Activated B cell treated with CpG ODN at 0.5 μM for 24 hours (primary cell): ENCODE measurements around the gene MED8. TPM values are rescaled to one million over a fixed set of nuclear protein-coding genes. Genes with fewer than 3 reads are reported as not detected.

Experiments used
- ATAC-seq: fragments of 200-7000 bp; cut with Tn5 transposase; one replicate; pipeline ENCODE4 v1.10.0; 2021; ENCODE audit warnings: low read depth, mild to moderate bottlenecking, moderate library complexity
- CTCF ChIA-PET: fragments of 350-600 bp; sonication (Branson Sonifier 250); formaldehyde crosslinking; loops from one replicate; lab custom pipeline; 2021; ENCODE audit warnings: antibody characterized with exemption; lab: Charles Lee
- POLR2A ChIA-PET: fragments of 350-600 bp; sonication (Branson Sonifier 250); formaldehyde crosslinking; loops from one replicate; lab custom pipeline; 2021; ENCODE audit warnings: antibody characterized with exemption; lab: Charles Lee
- DNase-seq: peaks from one replicate; pipeline ENCODE4 v3.0.0; 2022
- H3K27ac Mint-ChIP-seq: one replicate; pipeline ENCODE4 v1.8.0; 2020; ENCODE audit warnings: mixed read lengths
- H3K27me3 Mint-ChIP-seq: one replicate; pipeline ENCODE4 v1.8.0; 2021; ENCODE audit warnings: mixed read lengths
- H3K36me3 Mint-ChIP-seq: one replicate; pipeline ENCODE4 v1.8.0; 2021; ENCODE audit warnings: low read depth, mixed read lengths
- H3K4me1 Mint-ChIP-seq: one replicate; pipeline ENCODE4 v1.8.0; 2021; ENCODE audit warnings: mixed read lengths
- H3K4me3 Mint-ChIP-seq: one replicate; pipeline ENCODE4 v1.8.0; 2020; ENCODE audit warnings: mild to moderate bottlenecking, mixed read lengths
- H3K9me3 Mint-ChIP-seq: one replicate; pipeline ENCODE4 v1.8.0; 2020; ENCODE audit warnings: mixed read lengths
- intact Hi-C: fragments of 100-400 bp; cut with micrococcal nuclease; formaldehyde crosslinking; loops from one replicate; pipeline ENCODE4 v1.15.1; 2024
- total RNA-seq: library from RNA; stranded (reverse); gene quantifications from 2 replicates; pipeline ENCODE4 v1.2.3, GENCODE V29; 2022
- TF ChIP-seq, protein P1 (sequence below): fragments of 200-600 bp; IDR thresholded peaks from one replicate; pipeline ENCODE4 v1.8.0; 2022; ENCODE audit warnings: antibody characterized with exemption, mild to moderate bottlenecking

The MED8 gene
- total RNA-seq, 1 donor from 2014 or later: 33.8 TPM

DNA sequence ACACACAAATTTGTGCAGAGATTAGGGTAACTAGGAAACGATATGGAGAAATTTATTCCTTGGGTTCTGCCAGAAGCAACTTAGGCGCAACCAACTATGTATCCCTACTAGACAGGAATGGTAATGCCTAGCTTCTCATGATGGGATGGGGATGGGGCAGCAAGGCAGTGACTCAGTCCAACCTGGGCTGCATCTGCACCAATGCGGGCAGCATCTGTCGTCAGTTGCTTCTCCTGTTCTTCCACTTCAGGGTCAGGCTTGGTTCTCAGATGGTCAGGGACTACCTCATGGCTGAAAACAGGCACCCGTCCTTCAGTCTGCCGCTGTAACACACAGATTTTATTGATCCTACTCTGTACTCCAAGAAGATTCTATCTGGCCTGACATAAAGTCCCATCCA is 2.9 kb downstream of the MED8 start:
- intact Hi-C loops: no loop called here
- DNase-seq: no peak
- ATAC-seq: no peak
- Mint-ChIP-seq H3K27ac (no peak overlapping the region), H3K4me3 (no peak overlapping the region), H3K36me3 (peaks cover 65% of the 10 kb centered on the region), H3K4me1 (peaks cover 36% of the 10 kb centered on the region), H3K9me3 (no peaks in the 10 kb centered on the region), H3K27me3 (no peaks in the 10 kb centered on the region)
- ChIA-PET CTCF (no interaction called here), POLR2A (interaction anchor here (0.6 to 0.9 kb wide), 2 partner anchors 12 to 18 kb away, joined by 3 to 5 read pairs; no protein-coding TSS in a partner anchor)
- TF ChIP-seq, protein P1, sequence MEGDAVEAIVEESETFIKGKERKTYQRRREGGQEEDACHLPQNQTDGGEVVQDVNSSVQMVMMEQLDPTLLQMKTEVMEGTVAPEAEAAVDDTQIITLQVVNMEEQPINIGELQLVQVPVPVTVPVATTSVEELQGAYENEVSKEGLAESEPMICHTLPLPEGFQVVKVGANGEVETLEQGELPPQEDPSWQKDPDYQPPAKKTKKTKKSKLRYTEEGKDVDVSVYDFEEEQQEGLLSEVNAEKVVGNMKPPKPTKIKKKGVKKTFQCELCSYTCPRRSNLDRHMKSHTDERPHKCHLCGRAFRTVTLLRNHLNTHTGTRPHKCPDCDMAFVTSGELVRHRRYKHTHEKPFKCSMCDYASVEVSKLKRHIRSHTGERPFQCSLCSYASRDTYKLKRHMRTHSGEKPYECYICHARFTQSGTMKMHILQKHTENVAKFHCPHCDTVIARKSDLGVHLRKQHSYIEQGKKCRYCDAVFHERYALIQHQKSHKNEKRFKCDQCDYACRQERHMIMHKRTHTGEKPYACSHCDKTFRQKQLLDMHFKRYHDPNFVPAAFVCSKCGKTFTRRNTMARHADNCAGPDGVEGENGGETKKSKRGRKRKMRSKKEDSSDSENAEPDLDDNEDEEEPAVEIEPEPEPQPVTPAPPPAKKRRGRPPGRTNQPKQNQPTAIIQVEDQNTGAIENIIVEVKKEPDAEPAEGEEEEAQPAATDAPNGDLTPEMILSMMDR: no peak

DNA sequence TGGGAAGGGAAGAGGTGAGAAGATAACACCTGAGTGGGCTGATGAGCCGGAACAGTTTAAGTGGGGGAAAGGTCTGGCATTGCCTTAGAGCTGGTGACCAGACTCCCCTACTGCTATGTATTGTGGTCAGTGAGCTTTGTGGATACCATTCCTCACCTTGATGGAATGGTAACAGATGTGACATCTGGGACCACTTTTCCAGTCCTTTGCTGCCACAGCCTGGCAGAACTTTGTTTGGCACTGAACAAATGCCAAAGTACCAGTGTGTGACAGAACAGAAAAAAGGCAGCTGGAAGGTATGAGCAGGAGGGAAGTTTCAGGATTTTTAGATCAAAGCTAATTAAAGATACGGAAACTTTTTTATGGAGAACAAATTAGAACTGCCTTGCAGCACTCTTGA is 6.2 kb downstream of the MED8 start:
- ChIA-PET CTCF (interaction anchor here (1.1 to 1.9 kb wide), 2 partner anchors 31 to 156 kb away, joined by 3 to 7 read pairs; no protein-coding TSS in a partner anchor), POLR2A (interaction anchor here (1.6 kb wide), 1 partner anchor 16 kb away, joined by 6 read pairs; the partner anchor contains the start of gene ELOVL1)
- Mint-ChIP-seq H3K27me3 (no peaks in the 10 kb centered on the region), H3K36me3 (peaks cover 76% of the 10 kb centered on the region), H3K4me1 (peaks cover 9% of the 10 kb centered on the region), H3K4me3 (no peak overlapping the region), H3K9me3 (no peaks in the 10 kb centered on the region), H3K27ac (no peak overlapping the region)
- ATAC-seq: no peak
- TF ChIP-seq, protein P1: no peak
- intact Hi-C loops: no loop called here
- no peak for DNase-seq

DNA sequence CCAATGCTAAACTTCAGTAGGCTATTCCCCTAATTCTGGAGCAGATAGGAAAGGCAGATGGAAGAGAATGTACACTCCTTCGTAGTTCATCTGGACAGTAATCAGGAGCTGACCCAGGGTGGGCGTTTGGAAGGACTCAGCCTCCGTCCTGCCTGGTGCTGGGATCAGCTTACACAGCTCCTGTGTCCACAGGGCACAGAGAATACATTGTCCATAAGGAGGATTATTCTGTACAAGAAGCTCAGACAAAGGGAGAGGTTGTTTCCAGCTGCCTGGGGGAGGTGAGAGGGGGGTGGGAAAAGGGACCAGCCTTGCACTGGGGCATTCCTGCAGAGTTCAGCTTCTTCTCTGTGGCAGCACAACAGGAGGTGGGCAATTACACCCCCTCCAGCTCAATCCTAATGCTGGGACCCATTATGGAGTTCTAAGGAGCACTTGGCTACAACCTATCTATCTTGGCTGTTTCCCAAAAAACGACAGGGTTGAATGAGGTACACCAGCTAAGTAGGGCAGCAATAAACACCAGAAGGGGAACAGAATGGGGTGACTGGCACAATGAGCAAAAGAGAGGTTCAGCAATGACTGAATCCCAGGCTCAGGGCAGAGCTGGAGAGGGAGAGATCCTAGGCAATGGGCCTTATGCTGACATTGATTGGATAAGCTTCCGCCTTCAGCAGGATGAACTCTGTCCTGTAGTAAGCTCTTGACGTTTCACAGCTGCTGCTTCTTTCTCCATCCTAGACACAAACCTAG is 7.4 kb downstream of the MED8 start:
- no peaks in the 10 kb centered on the region for H3K9me3 Mint-ChIP-seq
- H3K27ac Mint-ChIP-seq: no peak overlapping the region
- no peaks in the 10 kb centered on the region for H3K27me3 Mint-ChIP-seq
- peaks cover 73% of the 10 kb centered on the region for H3K36me3 Mint-ChIP-seq
- no peak for DNase-seq
- POLR2A ChIA-PET: interaction anchor here (1.6 kb wide), 1 partner anchor 15 kb away, joined by 6 read pairs; the partner anchor contains the start of gene ELOVL1
- ATAC-seq: no peak
- H3K4me1 Mint-ChIP-seq: no peaks in the 10 kb centered on the region
- CTCF ChIA-PET: interaction anchor here (0.6 to 1.9 kb wide), 2 partner anchors 155 kb away, joined by 3 to 7 read pairs; no protein-coding TSS in a partner anchor
- TF ChIP-seq, protein P1: no peak
- no peak overlapping the region for H3K4me3 Mint-ChIP-seq
- intact Hi-C loops: no loop called here

DNA sequence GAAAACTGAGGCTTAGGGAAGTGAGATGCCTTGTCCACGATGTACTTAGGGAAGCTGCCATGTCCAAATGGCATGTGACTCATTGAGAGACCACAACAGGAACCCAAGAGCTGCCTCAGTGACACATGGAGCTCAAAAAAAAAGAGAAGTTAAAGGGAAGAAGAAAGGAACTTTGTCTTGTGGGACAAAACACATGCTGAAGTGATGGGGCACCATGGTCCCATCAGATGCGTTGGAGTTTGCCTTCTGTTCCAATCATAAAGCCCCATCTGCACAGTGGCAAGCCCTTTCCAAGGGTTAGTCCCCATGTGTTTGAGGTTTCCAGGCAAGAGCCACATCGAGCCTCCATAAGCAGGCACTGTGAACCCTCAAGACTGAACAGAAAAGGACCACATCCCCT is 8.0 kb downstream of the MED8 start:
- TF ChIP-seq, protein P1: no peak
- ATAC-seq (no peak), DNase-seq (no peak)
- Mint-ChIP-seq H3K4me3 (no peak overlapping the region), H3K27me3 (no peaks in the 10 kb centered on the region), H3K36me3 (peaks cover 67% of the 10 kb centered on the region), H3K27ac (no peak overlapping the region), H3K4me1 (no peaks in the 10 kb centered on the region), H3K9me3 (no peaks in the 10 kb centered on the region)
- CTCF ChIA-PET: interaction anchor here (0.6 kb wide), 1 partner anchor 155 kb away, joined by 3 read pairs; no protein-coding TSS in a partner anchor
- POLR2A ChIA-PET: no interaction called here
- intact Hi-C loops: no loop called here

DNA sequence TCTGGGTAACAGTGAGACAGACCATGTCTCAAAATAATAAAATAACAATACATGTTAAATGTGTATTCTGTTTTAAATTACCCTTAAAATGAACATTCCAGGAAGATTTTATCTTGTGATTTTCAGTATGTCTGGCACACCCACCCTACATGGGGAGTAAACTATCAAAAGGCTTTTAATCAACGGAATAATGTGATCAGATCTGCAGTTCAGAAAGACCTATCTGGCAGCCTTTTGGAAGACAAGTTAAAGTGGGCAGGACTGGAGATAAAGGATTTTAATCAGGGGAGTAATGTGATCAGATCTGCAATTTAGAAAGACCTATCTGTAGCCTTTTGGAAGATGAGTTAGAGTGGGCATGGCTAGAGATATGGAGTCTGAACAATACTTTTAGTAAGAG is 10.1 kb downstream of the MED8 start:
- no peak overlapping the region for H3K4me3 Mint-ChIP-seq
- no peak overlapping the region for H3K27ac Mint-ChIP-seq
- H3K27me3 Mint-ChIP-seq: no peaks in the 10 kb centered on the region
- peaks cover 50% of the 10 kb centered on the region for H3K36me3 Mint-ChIP-seq
- no peaks in the 10 kb centered on the region for H3K9me3 Mint-ChIP-seq
- ChIA-PET CTCF (no interaction called here), POLR2A (no interaction called here)
- ATAC-seq (no peak), DNase-seq (no peak)
- no peaks in the 10 kb centered on the region for H3K4me1 Mint-ChIP-seq
- TF ChIP-seq, protein P1: no peak
- intact Hi-C loops: no loop called here
